Keratinocyte (primary cell): ENCODE results near the gene CLCN2.

ENCODE experiments used
- CTCF ChIP-seq, 3 experiments: IDR thresholded peaks in 1 of 3; conservative IDR thresholded peaks in 1 of 3; optimal IDR thresholded peaks in 1 of 3; 2 replicates in 2 of 3; 3 replicates in 1 of 3; pipeline versions ENCODE3 to v1.5.1; 2011; ENCODE audit warnings: low read length in 3 of 3, mild to moderate bottlenecking in 3 of 3, moderate library complexity in 2 of 3, control low read depth in 1 of 3, inconsistent platforms in 1 of 3; ENCODE audit not compliant: insufficient read depth in 2 of 3; ENCODE audit errors: extremely low read depth in 1 of 3
- EZH2 ChIP-seq: IDR thresholded peaks from one replicate; pipeline ENCODE4 v1.6.1; 2012; ENCODE audit warnings: inconsistent platforms, mild to moderate bottlenecking, low read length, moderate library complexity

GRCh38 chr3:184368116-184368515 lies 6.7 kb upstream of the CLCN2 start:
- TF ChIP-seq CTCF (optimal IDR thresholded peaks at IDR 0.05 in 1 of 3, IDR thresholded peaks at IDR 0.05 in 1 of 3, conservative IDR thresholded peaks at IDR 0.05 in 1 of 3; ENCODE audit: extremely low read depth in 1 of 3, insufficient read depth in 2 of 3, low read length in 3 of 3): no peak
- TF ChIP-seq EZH2: no peak
